Measurements from ENCODE around the gene MGME1.

MGME1 gene

GRCh38 chr20:17998446-17998845 lies 29.6 kb downstream of the MGME1 start:
- no peaks in the 10 kb centered on the region for H3F3A ChIP-seq (ENCODE audit: low read depth)
- no peak overlapping the region for H3K4me2 ChIP-seq (ENCODE audit: low read depth, low read length, poor library complexity, severe bottlenecking)
- no peaks in the 10 kb centered on the region for H3K27me3 ChIP-seq (ENCODE audit: insufficient read depth, low read length, poor library complexity, severe bottlenecking)
- H2AFZ ChIP-seq (ENCODE audit: low read length): no peak overlapping the region
- no peak for TF ChIP-seq EZH2phosphoT487 (IDR thresholded peaks at IDR 0.05; ENCODE audit: borderline replicate concordance)
- TF ChIP-seq CTCF (conservative IDR thresholded peaks at IDR 0.05; ENCODE audit: low read length): no peak
- H3K4me1 ChIP-seq (ENCODE audit: insufficient read depth, low read length, poor library complexity, severe bottlenecking): no peaks in the 10 kb centered on the region
- H3K9ac ChIP-seq (ENCODE audit: low read depth, low read length, poor library complexity, severe bottlenecking): no peak overlapping the region
- H3K9me2 ChIP-seq (replicated peaks; ENCODE audit: low read depth, low read length): no peaks in the 10 kb centered on the region
- H3K79me2 ChIP-seq (ENCODE audit: insufficient read depth, low read length): no peaks in the 10 kb centered on the region
- no peaks in the 10 kb centered on the region for H3K9me3 ChIP-seq (ENCODE audit: insufficient read depth, low read depth, low read length)
- H3K4me3 ChIP-seq (ENCODE audit: low read length, poor library complexity, severe bottlenecking): no peak overlapping the region
- H4K20me1 ChIP-seq (ENCODE audit: insufficient read depth, low read length, poor library complexity, severe bottlenecking): no peaks in the 10 kb centered on the region
- H3K36me3 ChIP-seq (ENCODE audit: insufficient read depth, low read length): no peaks in the 10 kb centered on the region

- Histone ChIP-seq H3F3A (ENCODE audit: low read depth) (no peaks in the 10 kb centered on the region), H3K9ac (ENCODE audit: low read depth, low read length, poor library complexity, severe bottlenecking) (no peak overlapping the region), H4K20me1 (ENCODE audit: insufficient read depth, low read length, poor library complexity, severe bottlenecking) (no peaks in the 10 kb centered on the region), H3K36me3 (ENCODE audit: insufficient read depth, low read length) (no peaks in the 10 kb centered on the region), H3K9me3 (ENCODE audit: insufficient read depth, low read depth, low read length) (no peaks in the 10 kb centered on the region), H3K4me3 (ENCODE audit: low read length, poor library complexity, severe bottlenecking) (no peak overlapping the region), H3K79me2 (ENCODE audit: insufficient read depth, low read length) (no peaks in the 10 kb centered on the region), H3K4me2 (ENCODE audit: low read depth, low read length, poor library complexity, severe bottlenecking) (no peak overlapping the region), H2AFZ (ENCODE audit: low read length) (no peak overlapping the region), H3K9me2 (replicated peaks; ENCODE audit: low read depth, low read length) (no peaks in the 10 kb centered on the region), H3K27me3 (ENCODE audit: insufficient read depth, low read length, poor library complexity, severe bottlenecking) (no peaks in the 10 kb centered on the region), H3K4me1 (ENCODE audit: insufficient read depth, low read length, poor library complexity, severe bottlenecking) (no peaks in the 10 kb centered on the region)
- TF ChIP-seq CTCF (conservative IDR thresholded peaks at IDR 0.05; ENCODE audit: low read length) (no peak), EZH2phosphoT487 (IDR thresholded peaks at IDR 0.05; ENCODE audit: borderline replicate concordance) (no peak)
These were observed 30.7 kb downstream of the MGME1 start for GRCh38 chr20:17999566-17999965.

GRCh38 chr20:18001131-18001921 lies 32.5 kb downstream of the MGME1 start:
- Histone ChIP-seq H3K36me3 (ENCODE audit: insufficient read depth, low read length) (no peaks in the 10 kb centered on the region), H2AFZ (ENCODE audit: low read length) (no peak overlapping the region), H3K9ac (ENCODE audit: low read depth, low read length, poor library complexity, severe bottlenecking) (no peak overlapping the region), H3K4me1 (ENCODE audit: insufficient read depth, low read length, poor library complexity, severe bottlenecking) (no peaks in the 10 kb centered on the region), H3K4me3 (ENCODE audit: low read length, poor library complexity, severe bottlenecking) (no peak overlapping the region), H3F3A (ENCODE audit: low read depth) (no peaks in the 10 kb centered on the region), H3K4me2 (ENCODE audit: low read depth, low read length, poor library complexity, severe bottlenecking) (no peak overlapping the region), H4K20me1 (ENCODE audit: insufficient read depth, low read length, poor library complexity, severe bottlenecking) (no peaks in the 10 kb centered on the region), H3K9me3 (ENCODE audit: insufficient read depth, low read depth, low read length) (no peaks in the 10 kb centered on the region), H3K9me2 (replicated peaks; ENCODE audit: low read depth, low read length) (no peaks in the 10 kb centered on the region), H3K27me3 (ENCODE audit: insufficient read depth, low read length, poor library complexity, severe bottlenecking) (no peaks in the 10 kb centered on the region), H3K79me2 (ENCODE audit: insufficient read depth, low read length) (no peaks in the 10 kb centered on the region)
- no peak for TF ChIP-seq EZH2phosphoT487 (IDR thresholded peaks at IDR 0.05; ENCODE audit: borderline replicate concordance)
- TF ChIP-seq CTCF (conservative IDR thresholded peaks at IDR 0.05; ENCODE audit: low read length): no peak

Data from Loucy (cell line).